Vagina (tissue), 2 donors: ENCODE measurements around the gene PSMC3IP. TPM values are rescaled to one million over a fixed set of nuclear protein-coding genes. Genes with fewer than 3 reads are reported as not detected.
A peak's percentile ranks its signal among the peaks of the same experiment; 100 is the strongest.

Experiments
- DNase-seq, 2 donors: peaks; one replicate each; pipeline ENCODE4 v3.0.0-alpha.2; 2017; ENCODE audit errors: extremely low spot score in 2 of 2
- H3K27ac ChIP-seq: fragments of 200-600 bp; sonication (generic); one replicate; pipeline ENCODE4 v1.5.1; 2019
- H3K27me3 ChIP-seq: fragments of 200-600 bp; sonication (generic); one replicate; pipeline ENCODE4 v1.5.1; 2019
- H3K36me3 ChIP-seq, 2 donors: fragments of 200-600 bp; sonication (generic); one replicate each; pipeline ENCODE4 v1.5.1; 2017 to 2019
- H3K4me1 ChIP-seq: fragments of 200-600 bp; sonication (generic); one replicate; pipeline ENCODE4 v1.5.1; 2019
- H3K4me3 ChIP-seq, 2 donors: fragments of 200-600 bp; sonication (generic); 1 replicate in 1 of 2; 2 replicates in 1 of 2; pipeline ENCODE4 v1.5.1; 2016 to 2019
- H3K9me3 ChIP-seq: fragments of 200-600 bp; sonication (generic); one replicate; pipeline ENCODE4 v1.5.1; 2019
- POLR2A ChIP-seq, 2 donors: fragments of 450-650 bp; IDR thresholded peaks; one replicate each; pipeline ENCODE4 v1.6.1; 2017; ENCODE audit warnings: antibody characterized with exemption in 2 of 2, mild to moderate bottlenecking in 2 of 2, moderate library complexity in 2 of 2
- POLR2AphosphoS5 ChIP-seq, 2 donors: sonication (generic); formaldehyde crosslinking; IDR thresholded peaks; one replicate each; pipeline ENCODE4 v1.9.0; 2017; ENCODE audit warnings: antibody characterized with exemption in 2 of 2, mild to moderate bottlenecking in 2 of 2, low read depth in 1 of 2; ENCODE audit not compliant: insufficient read depth in 1 of 2
- intact Hi-C: fragments of 100-400 bp; cut with DNase I; formaldehyde crosslinking; loops from one replicate; pipeline ENCODE4 v1.15.1; 2023
- total RNA-seq: library from RNA; depleted of rRNA; stranded (reverse); fragments of >200 nt; gene quantifications from one replicate; pipeline ENCODE4 v1.2.3, GENCODE V29; 2016
- TF ChIP-seq, protein P1 (sequence below), 3 experiments: fragments of 450-650 bp in 2 of 3; fragments of 200-600 bp in 1 of 3; sonication (generic) in 1 of 3; IDR thresholded peaks; one replicate each; pipeline ENCODE4 v1.5.1; 2017 to 2019; ENCODE audit warnings: antibody characterized with exemption in 3 of 3, mild to moderate bottlenecking in 2 of 3, moderate library complexity in 2 of 3

PSMC3IP gene
- total RNA-seq, 1 donor from 2014 or later, result 0.98 TPM

DNA sequence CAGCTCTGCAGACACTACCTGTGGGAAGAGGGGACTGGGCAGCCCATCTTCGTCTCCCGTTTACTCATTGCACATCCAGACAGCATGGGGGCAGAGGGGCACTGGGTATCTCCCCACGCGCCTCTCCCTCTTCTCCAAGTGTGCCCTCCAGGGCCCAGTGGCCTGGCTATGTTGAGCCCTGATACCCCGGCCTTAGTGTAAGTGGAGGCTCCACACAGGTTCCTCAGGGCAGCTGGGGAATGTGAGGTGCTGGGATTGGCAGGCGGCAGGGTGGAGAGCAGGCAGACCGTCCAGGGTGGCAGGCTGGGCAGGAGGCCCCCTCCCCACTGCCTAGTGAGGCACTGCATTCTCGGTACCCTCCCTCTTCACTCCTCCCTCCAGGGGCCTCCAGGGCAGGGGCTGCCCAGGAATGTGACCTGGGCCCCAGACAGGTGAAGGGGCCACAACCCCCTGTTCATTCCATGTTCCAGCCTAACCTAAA, 54.7 kb downstream of the PSMC3IP start:
- Histone ChIP-seq H3K36me3 (no peaks in the 10 kb centered on the region), H3K4me3 (no peak overlapping the region), H3K27me3 (no peaks in the 10 kb centered on the region), H3K9me3 (no peaks in the 10 kb centered on the region), H3K27ac (peak overlapping the region; percentile 95), H3K4me1 (peaks cover 73% of the 10 kb centered on the region)
- DNase-seq, result peak in 1 of 2 donors; percentile 80
- intact Hi-C loops, result loop anchor here (5.0 kb wide), 1 partner anchor 101 kb away; the partner anchor contains the start of gene CAVIN1
- TF ChIP-seq POLR2A (IDR thresholded peaks at IDR 0.05) (no peak), POLR2AphosphoS5 (IDR thresholded peaks at IDR 0.05; ENCODE audit: insufficient read depth in 1 of 2, low read depth in 1 of 2) (no peak)
- TF ChIP-seq, protein P1, sequence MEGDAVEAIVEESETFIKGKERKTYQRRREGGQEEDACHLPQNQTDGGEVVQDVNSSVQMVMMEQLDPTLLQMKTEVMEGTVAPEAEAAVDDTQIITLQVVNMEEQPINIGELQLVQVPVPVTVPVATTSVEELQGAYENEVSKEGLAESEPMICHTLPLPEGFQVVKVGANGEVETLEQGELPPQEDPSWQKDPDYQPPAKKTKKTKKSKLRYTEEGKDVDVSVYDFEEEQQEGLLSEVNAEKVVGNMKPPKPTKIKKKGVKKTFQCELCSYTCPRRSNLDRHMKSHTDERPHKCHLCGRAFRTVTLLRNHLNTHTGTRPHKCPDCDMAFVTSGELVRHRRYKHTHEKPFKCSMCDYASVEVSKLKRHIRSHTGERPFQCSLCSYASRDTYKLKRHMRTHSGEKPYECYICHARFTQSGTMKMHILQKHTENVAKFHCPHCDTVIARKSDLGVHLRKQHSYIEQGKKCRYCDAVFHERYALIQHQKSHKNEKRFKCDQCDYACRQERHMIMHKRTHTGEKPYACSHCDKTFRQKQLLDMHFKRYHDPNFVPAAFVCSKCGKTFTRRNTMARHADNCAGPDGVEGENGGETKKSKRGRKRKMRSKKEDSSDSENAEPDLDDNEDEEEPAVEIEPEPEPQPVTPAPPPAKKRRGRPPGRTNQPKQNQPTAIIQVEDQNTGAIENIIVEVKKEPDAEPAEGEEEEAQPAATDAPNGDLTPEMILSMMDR (IDR thresholded peaks at IDR 0.05), result no peak

Other genes starting within 250 kb of the PSMC3IP start
- 210 TPM for gene STAT3, start 189.3 kb downstream of the PSMC3IP start, total RNA-seq
- 268 TPM for gene CAVIN1, start 154.5 kb downstream of the PSMC3IP start, total RNA-seq
- gene ATP6V0A1, start 118.9 kb downstream of the PSMC3IP start, total RNA-seq, result 72.4 TPM
- gene NAGLU, start 41.5 kb downstream of the PSMC3IP start, total RNA-seq, result 24.6 TPM
- gene HSD17B1, start 24.8 kb downstream of the PSMC3IP start, total RNA-seq, result 2.0 TPM
- gene COASY, start 15.6 kb downstream of the PSMC3IP start, total RNA-seq, result 24.8 TPM
- gene MLX, start 10.6 kb downstream of the PSMC3IP start, total RNA-seq, result 33.9 TPM
- gene RETREG3, start 31.6 kb upstream of the PSMC3IP start, total RNA-seq, result 75.4 TPM
- 33.9 TPM for gene TUBG1, start 32.0 kb upstream of the PSMC3IP start, total RNA-seq
- 44.7 TPM for gene TUBG2, start 81.6 kb upstream of the PSMC3IP start, total RNA-seq
- 44.9 TPM for gene PLEKHH3, start 99.3 kb upstream of the PSMC3IP start, total RNA-seq
- 3.2 TPM for gene CCR10, start 104.1 kb upstream of the PSMC3IP start, total RNA-seq
- 5.9 TPM for gene CNTNAP1, start 104.8 kb upstream of the PSMC3IP start, total RNA-seq
- 73.7 TPM for gene EZH1, start 167.3 kb upstream of the PSMC3IP start, total RNA-seq
- 27.3 TPM for gene RAMP2, start 183.5 kb upstream of the PSMC3IP start, total RNA-seq
- gene VPS25, start 195.7 kb upstream of the PSMC3IP start, total RNA-seq, result 28.2 TPM
- 1.2 TPM for gene WNK4, start 202.9 kb upstream of the PSMC3IP start, total RNA-seq
- gene COA3, start 221.0 kb upstream of the PSMC3IP start, total RNA-seq, result 89.4 TPM
- gene CNTD1, start 221.1 kb upstream of the PSMC3IP start, total RNA-seq, result not detected
- 111 TPM for gene BECN1, start 246.6 kb upstream of the PSMC3IP start, total RNA-seq